ENCODE measurements around the gene NAA38.
"Not testable (repeated sequence)": the region's sequence is repeated elsewhere in the genome, so short reads cannot be mapped to it uniquely, and the experiment has no call there.

NAA38 gene

DNA sequence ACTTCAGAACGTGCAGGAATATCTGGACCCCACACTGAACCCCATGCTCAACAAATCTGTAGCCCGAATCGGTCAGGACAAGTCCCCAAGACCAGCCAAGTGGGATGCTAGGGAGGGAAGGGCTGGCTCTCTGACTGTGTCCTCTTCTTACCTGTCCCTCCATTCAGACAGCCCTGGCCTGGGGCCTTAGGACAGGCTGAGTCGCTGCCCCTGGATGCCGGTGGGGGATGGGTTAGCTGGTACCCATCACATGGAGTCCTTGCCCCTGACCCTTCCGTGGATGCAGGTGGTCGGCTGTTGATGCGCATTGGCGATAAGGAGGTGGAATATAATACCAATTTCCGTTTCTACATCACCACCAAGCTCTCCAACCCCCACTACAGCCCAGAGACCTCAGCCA lies 39.3 kb downstream of the NAA38 start:
- H3K4me3 ChIP-seq (ENCODE audit: low read depth, low read length), result no peak overlapping the region

DNA sequence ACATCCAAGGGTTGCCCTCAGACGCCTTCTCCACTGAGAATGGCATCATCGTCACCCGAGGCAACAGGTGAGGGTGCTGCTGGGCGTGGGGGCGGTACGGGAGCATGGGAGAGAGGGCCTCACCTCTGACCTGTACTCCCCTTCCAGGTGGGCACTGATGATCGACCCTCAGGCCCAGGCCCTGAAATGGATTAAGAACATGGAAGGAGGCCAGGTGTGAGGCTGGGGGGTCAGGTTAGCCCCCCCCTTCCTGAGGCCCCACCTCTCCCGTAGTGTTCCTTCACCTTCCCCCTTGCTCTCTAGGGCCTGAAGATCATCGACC lies 39.8 kb downstream of the NAA38 start:
- DNase-seq (ENCODE audit: low read depth), result no peak
- TF ChIP-seq, protein P1, sequence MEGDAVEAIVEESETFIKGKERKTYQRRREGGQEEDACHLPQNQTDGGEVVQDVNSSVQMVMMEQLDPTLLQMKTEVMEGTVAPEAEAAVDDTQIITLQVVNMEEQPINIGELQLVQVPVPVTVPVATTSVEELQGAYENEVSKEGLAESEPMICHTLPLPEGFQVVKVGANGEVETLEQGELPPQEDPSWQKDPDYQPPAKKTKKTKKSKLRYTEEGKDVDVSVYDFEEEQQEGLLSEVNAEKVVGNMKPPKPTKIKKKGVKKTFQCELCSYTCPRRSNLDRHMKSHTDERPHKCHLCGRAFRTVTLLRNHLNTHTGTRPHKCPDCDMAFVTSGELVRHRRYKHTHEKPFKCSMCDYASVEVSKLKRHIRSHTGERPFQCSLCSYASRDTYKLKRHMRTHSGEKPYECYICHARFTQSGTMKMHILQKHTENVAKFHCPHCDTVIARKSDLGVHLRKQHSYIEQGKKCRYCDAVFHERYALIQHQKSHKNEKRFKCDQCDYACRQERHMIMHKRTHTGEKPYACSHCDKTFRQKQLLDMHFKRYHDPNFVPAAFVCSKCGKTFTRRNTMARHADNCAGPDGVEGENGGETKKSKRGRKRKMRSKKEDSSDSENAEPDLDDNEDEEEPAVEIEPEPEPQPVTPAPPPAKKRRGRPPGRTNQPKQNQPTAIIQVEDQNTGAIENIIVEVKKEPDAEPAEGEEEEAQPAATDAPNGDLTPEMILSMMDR (conservative IDR thresholded peaks at IDR 0.05; ENCODE audit: low read depth, low read length), result no peak
- no peak overlapping the region for H3K4me3 ChIP-seq (ENCODE audit: low read depth, low read length)

More for the DNA sequence above, 39.3 kb downstream of the NAA38 start:
- TF ChIP-seq, protein P1 (conservative IDR thresholded peaks at IDR 0.05; ENCODE audit: low read depth, low read length), result no peak
- DNase-seq (ENCODE audit: low read depth), result no peak

DNA sequence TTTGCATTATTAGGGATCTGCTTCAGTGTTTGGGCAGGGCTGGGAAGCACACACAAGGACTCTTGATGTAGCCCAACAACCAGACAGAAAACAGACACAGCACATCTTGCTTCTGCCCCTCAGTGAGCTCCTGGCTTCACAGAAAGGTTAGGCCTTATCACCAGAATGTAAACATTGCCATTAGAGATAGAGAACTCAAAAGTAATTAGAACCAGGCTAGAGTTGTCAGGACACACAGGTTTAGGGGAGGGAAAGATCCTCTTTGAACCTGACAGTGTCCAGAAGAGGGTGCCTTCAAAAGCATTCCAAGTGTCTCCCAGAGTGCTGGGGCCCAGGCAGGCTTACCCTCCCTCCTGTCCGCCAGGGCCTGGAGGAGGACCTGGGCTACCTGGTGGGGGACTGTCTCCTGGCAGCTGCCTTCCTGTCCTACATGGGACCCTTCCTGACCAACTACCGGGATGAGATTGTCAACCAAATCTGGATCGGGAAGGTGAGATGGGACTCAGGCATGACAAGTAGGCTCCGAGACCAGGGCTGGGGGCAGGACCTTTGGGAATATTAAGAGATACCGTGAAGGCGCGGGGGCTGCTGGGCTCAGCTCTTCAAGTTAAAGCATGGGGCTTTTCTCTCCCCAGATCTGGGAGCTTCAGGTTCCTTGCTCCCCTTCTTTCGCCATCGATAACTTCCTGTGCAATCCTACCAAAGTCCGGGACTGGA lies 40.3 kb downstream of the NAA38 start:
- DNase-seq (ENCODE audit: low read depth), result no peak
- no peak overlapping the region for H3K4me3 ChIP-seq (ENCODE audit: low read depth, low read length)
- TF ChIP-seq, protein P1 (conservative IDR thresholded peaks at IDR 0.05; ENCODE audit: low read depth, low read length), result no peak

DNA sequence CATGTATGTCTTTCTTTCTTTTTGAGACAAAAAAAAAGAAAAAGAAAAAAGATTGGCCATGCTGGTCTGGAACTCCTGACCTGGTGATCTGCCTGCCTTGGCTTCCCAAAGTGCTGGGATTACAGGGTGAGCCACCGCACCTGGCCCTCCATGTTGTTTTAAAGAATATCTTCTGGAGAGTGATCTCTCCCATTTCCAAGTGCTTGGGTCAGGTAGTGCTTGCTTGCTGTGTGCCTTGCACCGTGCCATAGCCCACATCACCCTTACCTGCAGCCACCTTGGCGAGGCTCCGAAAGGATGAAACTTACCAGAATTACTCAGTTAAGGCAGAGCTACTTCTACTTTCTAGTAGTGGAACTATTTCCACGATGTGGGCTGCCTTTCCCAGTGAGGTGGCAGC lies 42.4 kb downstream of the NAA38 start:
- TF ChIP-seq, protein P1 (conservative IDR thresholded peaks at IDR 0.05; ENCODE audit: low read depth, low read length), result no peak
- no peak for DNase-seq (ENCODE audit: low read depth)
- H3K4me3 ChIP-seq (ENCODE audit: low read depth, low read length), result no peak overlapping the region

DNA sequence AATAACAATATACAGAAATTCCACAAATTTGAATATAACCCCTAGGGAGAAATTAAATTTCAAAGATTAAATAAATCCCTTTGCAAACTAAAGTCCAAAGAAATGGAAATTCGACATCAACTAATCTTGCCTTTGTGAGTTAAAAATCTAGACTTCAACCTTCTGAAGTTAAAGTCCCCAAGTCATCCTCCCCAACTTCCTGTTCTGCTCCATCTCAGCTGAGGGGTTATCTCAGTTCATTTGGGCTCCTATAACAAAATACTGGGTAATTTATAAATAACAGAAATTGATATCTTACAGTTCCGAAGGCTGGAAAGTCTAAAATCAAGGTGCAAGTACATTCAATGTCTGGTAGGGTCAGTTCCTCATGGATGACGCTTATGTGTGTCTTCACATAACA lies 46.1 kb downstream of the NAA38 start:
- no peak for DNase-seq (ENCODE audit: low read depth)
- no peak overlapping the region for H3K4me3 ChIP-seq (ENCODE audit: low read depth, low read length)
- TF ChIP-seq, protein P1 (conservative IDR thresholded peaks at IDR 0.05; ENCODE audit: low read depth, low read length), result no peak

DNA sequence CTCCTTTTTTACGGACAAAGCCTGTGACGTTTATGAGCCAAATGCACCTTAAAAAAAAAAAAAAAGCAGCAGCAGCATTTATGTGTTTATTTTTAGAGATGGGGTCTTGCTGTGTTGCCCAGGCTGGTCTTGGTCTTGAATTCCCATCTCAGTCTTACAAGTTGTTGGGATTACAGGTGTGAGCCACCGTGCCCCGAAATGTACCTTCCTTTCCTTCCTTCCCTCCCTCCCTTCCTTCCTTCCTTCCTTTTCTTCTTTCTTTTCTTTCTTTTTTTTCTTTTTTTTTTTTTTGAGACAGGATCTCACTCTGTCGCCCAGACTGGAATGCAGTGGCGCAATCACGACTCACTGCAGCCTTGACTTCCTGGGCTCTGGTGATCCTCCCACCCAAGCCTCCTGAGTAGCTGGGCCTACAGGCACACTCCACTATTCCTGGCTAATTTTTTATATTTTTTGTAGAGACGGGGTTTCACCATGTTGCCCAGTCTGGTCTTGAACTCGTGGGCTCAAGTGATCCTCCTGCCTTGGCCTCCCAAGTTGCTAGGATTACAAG lies 47.5 kb downstream of the NAA38 start:
- DNase-seq (ENCODE audit: low read depth), result peak; percentile 25
- not testable (repeated sequence) for H3K4me3 ChIP-seq (ENCODE audit: low read depth, low read length)

DNA sequence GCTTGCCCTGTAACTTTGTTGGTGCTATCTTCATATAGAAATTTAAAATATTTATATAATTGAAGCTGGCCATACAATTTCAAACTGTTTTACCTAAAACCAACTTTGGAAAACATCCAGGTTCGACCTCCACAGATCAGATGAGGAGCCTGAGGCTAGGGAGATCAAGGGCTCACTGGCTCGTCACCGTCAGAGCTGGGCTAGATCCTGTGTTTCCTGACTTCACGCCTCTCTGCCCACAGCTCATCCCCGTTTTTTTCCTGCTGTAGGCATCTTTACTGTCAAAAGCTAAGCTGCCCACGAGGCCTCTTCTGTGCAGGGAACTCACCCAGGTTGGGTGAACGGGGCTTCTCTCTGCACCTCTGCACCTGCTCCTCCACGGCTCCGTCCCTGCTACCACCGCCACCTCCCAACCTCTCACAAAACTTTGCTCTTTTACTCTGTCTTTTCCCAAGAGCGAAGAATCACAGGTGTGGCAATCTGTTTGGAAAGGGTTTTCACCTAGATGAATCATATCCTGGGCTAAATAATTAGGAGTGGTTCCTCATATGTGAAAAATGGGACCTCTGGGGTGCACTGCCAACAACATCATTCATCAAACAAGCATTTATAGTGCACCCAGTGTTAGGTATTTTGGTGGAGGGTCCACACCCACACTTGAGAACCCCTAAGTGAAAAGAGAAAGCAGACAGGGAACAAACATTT lies 48.1 kb downstream of the NAA38 start:
- TF ChIP-seq, protein P1 (conservative IDR thresholded peaks at IDR 0.05; ENCODE audit: low read depth, low read length), result no peak
- H3K4me3 ChIP-seq (ENCODE audit: low read depth, low read length), result no peak overlapping the region

More for the DNA sequence above, 48.1 kb downstream of the NAA38 start:
- DNase-seq (ENCODE audit: low read depth), result no peak

All from choroid plexus epithelial cell (primary cell).